Measurements from ENCODE around the gene FSHR.

FSHR gene

GRCh38 chr2:49113046-49113445 is 41.3 kb downstream of the FSHR start:
- DNase-seq, result no peak

DNA sequence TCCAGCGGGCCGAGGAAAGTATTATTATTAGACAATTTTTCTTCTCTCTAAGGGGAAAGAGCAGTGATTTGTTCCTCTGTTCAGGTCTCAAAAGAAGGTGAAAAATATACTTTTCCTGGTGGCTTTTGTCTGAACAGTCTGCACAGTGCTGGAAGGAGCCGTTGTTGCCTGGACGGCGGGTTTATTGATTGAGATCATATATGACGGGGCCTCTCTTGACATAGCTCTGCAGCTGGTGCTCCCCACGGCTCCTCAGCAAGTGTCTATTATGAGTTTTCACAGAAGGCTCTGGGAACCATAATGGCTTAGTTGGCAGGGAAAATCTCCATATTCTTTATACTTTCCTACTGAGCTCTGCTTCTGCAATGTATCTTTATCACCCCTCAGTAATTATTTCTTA is 42.9 kb downstream of the FSHR start:
- intact Hi-C loops (cut with DNase I), result no loop called here

More at GRCh38 chr2:49113046-49113445, 41.3 kb downstream of the FSHR start:
- intact Hi-C loops (cut with DNase I), result no loop called here

DNA sequence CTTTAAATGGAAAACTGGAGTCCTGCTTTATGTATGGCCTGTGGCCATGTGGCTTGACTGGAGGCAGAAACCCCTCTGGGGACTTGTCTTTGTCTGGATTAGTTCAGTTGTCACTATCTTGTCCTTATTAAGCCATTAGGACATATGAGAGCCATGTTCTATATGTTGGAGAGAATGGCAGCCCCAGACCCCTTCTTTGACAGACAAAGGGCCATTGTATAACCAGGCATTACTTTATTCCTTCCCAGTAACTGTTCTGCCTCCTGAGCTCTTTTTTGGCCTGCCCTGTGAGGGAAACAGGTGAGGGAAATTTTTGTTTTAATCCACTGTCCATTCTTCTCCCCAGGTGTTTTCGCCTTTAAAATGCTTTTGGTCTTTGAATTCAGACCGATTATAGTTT is 43.3 kb downstream of the FSHR start:
- intact Hi-C loops (cut with DNase I), result no loop called here
- no peak for DNase-seq

More for the DNA sequence above, 42.9 kb downstream of the FSHR start:
- no peak for DNase-seq

- DNase-seq, result no peak
- intact Hi-C loops (cut with DNase I), result no loop called here
Measured at GRCh38 chr2:49110571-49110970, 43.7 kb downstream of the FSHR start.

- DNase-seq, result no peak
Measured at GRCh38 chr2:49108851-49109250, 45.5 kb downstream of the FSHR start.

GRCh38 chr2:49108436-49108835 is 45.9 kb downstream of the FSHR start:
- no peak for DNase-seq

More at GRCh38 chr2:49108851-49109250, 45.5 kb downstream of the FSHR start:
- intact Hi-C loops (cut with DNase I), result no loop called here

DNA sequence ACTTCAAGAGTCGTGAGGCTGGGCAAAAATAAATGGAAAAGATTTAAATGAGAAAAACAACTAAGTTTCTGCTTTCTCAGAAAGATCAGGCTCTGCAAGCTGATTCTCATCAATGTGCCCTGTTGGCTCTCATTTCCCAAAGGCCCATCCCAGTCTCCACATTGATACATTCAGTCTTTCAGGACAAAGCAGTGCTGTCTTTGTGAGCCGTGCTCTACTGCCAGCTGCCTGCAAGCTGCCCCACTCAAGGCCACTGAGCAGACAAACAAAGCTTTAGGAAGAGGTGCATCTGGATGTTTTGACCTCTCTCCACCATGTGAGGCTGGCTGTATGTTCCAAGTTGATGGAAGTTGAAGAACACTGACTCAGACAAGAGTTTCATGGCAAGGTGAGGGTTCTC is 48.8 kb downstream of the FSHR start:
- DNase-seq, result peak in 1 of 10 donors; percentile 21
- intact Hi-C loops (cut with DNase I), result no loop called here

More at GRCh38 chr2:49108436-49108835, 45.9 kb downstream of the FSHR start:
- intact Hi-C loops (cut with DNase I), result no loop called here

DNA sequence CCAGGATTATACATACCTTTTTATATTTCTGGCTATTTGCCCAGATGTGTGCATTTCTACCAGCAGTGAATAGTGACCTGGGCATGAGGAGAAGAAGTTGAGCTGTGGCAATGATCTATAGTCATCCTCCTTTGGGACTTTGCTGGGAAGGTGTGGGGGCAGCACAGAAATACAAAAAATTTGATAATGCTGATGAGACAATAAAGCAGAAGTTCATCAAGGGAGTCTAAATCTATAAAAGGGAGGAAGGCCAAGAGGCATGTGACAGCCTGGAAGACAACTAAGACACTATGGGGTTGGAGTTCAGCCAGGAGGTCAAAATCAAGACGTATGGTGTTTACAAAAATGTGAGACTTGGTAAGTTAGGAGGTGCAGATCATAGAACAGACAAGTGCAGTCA is 52.2 kb downstream of the FSHR start:
- intact Hi-C loops (cut with DNase I), result no loop called here
- DNase-seq, result no peak

GRCh38 chr2:49080681-49081080 is 73.6 kb downstream of the FSHR start:
- DNase-seq, result no peak
- intact Hi-C loops (cut with DNase I), result no loop called here

DNA sequence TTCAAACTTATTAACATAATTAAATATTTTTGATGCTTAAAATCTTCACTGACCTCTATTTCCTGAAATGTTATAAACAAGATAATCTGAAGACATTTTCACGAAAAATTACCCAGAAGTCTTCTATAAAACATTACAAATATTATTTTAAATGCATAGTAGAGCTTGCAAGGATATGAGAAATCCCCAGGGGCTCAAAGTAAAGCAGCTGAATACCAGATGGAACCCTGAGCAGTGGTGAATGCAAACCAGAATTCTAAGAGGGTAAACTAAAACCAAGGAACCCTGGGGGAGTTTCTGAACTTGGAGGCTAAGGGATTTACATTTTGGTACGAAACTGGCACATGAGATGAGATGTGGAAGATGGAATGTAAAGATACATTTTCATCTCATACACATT is 83.6 kb downstream of the FSHR start:
- DNase-seq, result no peak
- intact Hi-C loops (cut with DNase I), result no loop called here

DNA sequence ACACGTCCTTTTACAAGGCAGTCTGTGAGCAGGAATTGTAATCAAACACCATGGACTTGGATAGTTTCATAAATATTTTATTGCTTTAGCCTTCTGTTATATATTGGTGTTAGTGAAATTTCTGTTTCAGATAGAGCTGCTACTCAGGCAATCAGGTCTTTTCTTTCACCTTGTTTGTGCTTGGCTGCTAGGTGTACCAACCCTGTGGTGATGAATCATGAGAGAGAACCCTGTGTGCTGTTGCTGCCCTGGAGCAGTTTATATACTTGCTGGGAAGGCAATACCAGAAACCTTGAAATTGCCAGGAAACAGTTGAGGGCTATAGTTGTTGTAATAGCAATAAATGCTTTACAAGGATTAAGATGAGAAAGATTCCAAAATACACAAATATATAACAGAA is 84.5 kb downstream of the FSHR start:
- no peak for DNase-seq
- intact Hi-C loops (cut with DNase I), result no loop called here

DNA sequence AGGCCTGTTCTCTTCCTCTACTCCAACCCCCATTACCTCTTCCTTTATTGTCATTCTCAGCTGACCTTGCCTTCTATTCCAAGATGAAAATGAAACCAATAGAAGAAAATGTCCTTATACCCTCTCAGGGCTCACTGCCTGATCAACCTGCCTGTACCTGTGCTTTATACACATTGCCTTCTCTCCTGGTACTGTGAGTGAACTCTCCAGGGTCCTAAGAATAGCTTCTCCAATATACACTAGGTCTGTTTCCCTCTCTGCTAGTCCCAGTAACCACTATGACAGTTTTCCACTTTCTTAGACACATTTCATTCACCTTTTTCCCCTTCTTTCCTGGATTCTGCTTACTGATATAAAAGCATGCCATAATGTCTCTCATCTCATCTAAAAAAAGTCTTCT is 85.7 kb downstream of the FSHR start:
- DNase-seq, result no peak
- intact Hi-C loops (cut with DNase I), result no loop called here

- intact Hi-C loops (cut with DNase I), result no loop called here
- no peak for DNase-seq
Measured at GRCh38 chr2:49067971-49068370, 86.3 kb downstream of the FSHR start.

DNA sequence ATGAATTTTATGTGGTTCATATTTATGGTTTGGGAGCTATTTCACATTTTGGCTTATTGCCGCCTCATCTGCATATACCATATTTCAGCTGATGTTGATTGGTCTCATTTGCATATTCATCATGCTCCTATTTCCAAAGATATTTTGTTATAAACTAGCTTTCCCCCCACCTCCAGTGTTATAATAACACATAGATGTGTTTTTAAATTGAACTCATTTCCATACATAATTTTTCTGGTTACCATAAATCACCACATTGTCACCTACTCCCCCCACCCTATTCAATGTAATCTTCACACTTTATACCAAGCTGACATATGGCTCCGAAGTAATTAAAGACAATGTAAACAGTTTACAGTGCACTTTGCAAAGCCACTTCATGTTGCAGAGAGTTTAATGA is 101.2 kb downstream of the FSHR start:
- intact Hi-C loops (cut with DNase I), result no loop called here
- no peak for DNase-seq

- DNase-seq, result no peak
- intact Hi-C loops (cut with DNase I), result no loop called here
Measured at GRCh38 chr2:49050265-49050664, 104.0 kb downstream of the FSHR start.

GRCh38 chr2:49049161-49049560 is 105.2 kb downstream of the FSHR start:
- DNase-seq, result no peak

GRCh38 chr2:49045083-49045482 is 109.2 kb downstream of the FSHR start:
- intact Hi-C loops (cut with DNase I), result no loop called here
- DNase-seq, result no peak

More at GRCh38 chr2:49049161-49049560, 105.2 kb downstream of the FSHR start:
- intact Hi-C loops (cut with DNase I), result no loop called here

GRCh38 chr2:49044350-49045079 is 109.8 kb downstream of the FSHR start:
- no peak for DNase-seq
- intact Hi-C loops (cut with DNase I), result no loop called here

DNA sequence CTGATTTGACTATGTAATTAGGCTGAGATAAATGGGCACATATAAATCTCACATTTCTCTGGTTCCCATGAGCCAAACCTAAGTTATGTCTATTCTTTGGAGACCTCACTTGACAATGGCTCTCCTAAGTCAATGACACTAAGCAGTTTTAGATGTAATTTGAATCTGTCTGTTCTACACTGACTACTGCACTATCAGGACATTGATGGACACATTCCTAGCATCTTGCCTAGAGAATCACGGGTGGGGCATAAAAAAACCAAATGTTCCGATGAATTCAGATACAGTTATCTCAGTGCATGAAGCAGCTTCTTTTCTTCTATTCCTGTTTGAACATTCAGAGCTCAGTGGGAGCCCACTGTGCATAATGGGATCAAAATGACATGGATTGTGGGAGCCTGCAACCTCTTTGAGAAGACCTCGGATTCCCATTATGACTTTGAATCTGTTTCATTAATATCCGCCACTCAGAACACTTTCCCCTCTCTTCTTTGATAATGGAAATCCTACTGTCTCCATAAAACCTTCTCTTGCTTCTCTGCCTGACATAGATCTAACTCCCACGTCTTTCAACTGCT is 110.8 kb downstream of the FSHR start:
- DNase-seq, result no peak
- intact Hi-C loops (cut with DNase I), result no loop called here

DNA sequence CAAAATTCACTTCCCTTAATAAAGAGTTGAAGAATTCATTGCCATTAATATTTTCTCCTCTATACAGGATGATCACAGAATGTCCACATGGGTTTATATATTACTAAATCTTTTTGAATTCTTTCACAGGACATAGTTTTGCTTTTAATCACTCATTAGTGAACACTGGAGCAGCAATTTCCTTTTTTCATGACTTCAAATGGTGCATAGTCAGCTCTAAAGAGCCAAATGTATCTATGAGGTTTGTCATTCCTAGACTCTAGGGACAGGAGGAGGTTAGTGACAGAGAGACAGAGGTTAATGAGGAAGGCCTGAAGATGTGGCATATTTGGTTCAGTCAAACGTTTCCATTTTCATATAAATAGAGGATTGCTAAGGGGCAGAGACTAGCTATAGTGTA is 111.8 kb downstream of the FSHR start:
- intact Hi-C loops (cut with DNase I), result no loop called here

DNA sequence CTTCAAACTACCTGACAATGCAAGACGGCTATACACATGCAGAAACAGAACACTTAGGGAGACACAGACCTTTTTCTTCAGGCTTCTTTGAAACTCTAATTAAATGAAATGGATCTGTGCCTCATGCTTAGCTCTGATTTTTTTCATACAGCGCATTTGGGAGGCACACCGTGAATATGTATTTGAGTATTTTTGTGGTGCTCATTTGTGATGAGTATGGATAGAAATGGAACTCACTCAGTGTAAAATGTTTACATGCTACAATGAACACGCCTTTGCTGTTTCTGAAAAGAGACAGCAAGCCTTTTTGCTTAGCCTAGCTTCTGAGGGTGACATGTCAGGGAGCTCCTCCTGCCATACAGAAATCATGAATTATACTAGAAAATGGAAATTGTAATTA is 113.3 kb downstream of the FSHR start:
- intact Hi-C loops (cut with DNase I), result no loop called here
- no peak for DNase-seq

More for the DNA sequence above, 111.8 kb downstream of the FSHR start:
- DNase-seq, result no peak

DNA sequence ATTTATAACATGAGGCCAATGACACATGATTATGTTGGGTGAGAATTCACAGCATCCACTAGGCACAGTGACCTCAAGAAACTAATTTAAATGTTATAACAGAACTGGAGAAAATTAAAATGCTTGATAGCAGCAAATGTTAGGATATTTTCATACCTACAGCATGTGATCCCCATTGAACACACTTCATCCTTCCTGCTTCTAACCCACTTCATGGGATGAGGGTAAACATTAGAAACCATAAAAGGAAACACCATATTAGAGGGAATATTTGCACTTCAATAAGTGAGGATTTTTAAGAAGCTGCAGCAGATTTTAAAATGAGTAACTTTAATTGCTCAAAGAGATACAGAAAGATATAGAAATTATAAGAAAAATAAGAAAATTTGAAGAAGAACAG is 117.1 kb downstream of the FSHR start:
- DNase-seq, result no peak
- intact Hi-C loops (cut with DNase I), result no loop called here
